C4-2B (cell line): ENCODE data around the gene SLC16A11.

ENCODE experiments used
- CTCF ChIP-seq: fragments of 450-650 bp; conservative IDR thresholded peaks from 2 replicates; pipeline ENCODE4 v1.5.1; 2017; ENCODE audit warnings: mild to moderate bottlenecking
- ZFX ChIP-seq: fragments of 450-650 bp; IDR thresholded peaks from 2 replicates; pipeline ENCODE4 v1.6.1; 2017

- no peak for TF ChIP-seq CTCF
- no peak for TF ChIP-seq ZFX
Observed at GRCh38 chr17:7081341-7082062, 37.6 kb upstream of the SLC16A11 start.
